Measurements from ENCODE around the gene ERMP1.

DNA sequence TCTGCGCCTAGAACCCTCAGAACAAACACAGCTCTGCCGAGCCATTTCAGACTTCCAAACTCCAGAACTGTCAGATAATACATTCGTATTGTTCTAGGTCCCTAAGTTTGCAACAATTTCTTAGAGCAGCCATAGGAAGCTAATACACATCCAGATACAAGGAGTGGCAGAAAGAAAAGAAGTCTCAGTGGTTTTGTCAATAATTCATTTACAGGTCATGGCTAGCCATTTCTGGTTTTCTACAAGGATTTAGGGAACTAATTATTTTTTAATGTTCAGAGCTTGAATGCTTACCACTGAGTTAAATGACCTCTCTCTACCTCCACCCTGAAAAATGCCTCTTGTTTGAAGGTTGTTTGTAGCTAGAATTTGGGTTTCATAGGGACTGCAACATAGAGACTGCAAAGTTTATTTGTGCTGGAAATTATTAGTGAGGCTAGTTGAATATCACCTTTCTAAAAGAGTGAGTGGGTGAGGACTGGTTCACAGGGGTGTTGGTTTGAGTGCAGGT is 15.5 kb upstream of the ERMP1 start:
- TF ChIP-seq RFX5 (IDR thresholded peaks at IDR 0.05) (no peak), SMC3 (IDR thresholded peaks at IDR 0.05) (no peak)
- TF ChIP-seq, protein P1, sequence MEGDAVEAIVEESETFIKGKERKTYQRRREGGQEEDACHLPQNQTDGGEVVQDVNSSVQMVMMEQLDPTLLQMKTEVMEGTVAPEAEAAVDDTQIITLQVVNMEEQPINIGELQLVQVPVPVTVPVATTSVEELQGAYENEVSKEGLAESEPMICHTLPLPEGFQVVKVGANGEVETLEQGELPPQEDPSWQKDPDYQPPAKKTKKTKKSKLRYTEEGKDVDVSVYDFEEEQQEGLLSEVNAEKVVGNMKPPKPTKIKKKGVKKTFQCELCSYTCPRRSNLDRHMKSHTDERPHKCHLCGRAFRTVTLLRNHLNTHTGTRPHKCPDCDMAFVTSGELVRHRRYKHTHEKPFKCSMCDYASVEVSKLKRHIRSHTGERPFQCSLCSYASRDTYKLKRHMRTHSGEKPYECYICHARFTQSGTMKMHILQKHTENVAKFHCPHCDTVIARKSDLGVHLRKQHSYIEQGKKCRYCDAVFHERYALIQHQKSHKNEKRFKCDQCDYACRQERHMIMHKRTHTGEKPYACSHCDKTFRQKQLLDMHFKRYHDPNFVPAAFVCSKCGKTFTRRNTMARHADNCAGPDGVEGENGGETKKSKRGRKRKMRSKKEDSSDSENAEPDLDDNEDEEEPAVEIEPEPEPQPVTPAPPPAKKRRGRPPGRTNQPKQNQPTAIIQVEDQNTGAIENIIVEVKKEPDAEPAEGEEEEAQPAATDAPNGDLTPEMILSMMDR (IDR thresholded peaks at IDR 0.05), result no peak
